CD14-positive monocyte (primary cell): ENCODE measurements around the gene TANC2. TPM values are rescaled to one million over a fixed set of nuclear protein-coding genes. Genes with fewer than 3 reads are reported as not detected.

Experiments
- DNase-seq, 3 donors: peaks; one replicate each; pipeline ENCODE4 v3.0.0-alpha.2; 2011 to 2022
- H2AFZ ChIP-seq: 2 replicates; pipeline ENCODE4 v1.6.0; 2012; ENCODE audit warnings: mild to moderate bottlenecking, low read depth, low read length, inconsistent platforms; ENCODE audit not compliant: insufficient read depth, poor library complexity, severe bottlenecking
- H3K27ac ChIP-seq, 2 donors: 1 replicate in 1 of 2; 2 replicates in 1 of 2; pipeline ENCODE4 v1.5.1; 2012 to 2013; ENCODE audit warnings: low read length in 2 of 2, control low read depth in 1 of 2, inconsistent platforms in 1 of 2, low read depth in 1 of 2, mild to moderate bottlenecking in 1 of 2
- H3K27me3 ChIP-seq, 2 donors: one replicate each; pipeline versions ENCODE4 v1.6.0 to v1.6.1; 2011 to 2013; ENCODE audit warnings: low read length in 2 of 2; ENCODE audit not compliant: control insufficient read depth in 2 of 2, insufficient read depth in 2 of 2
- H3K36me3 ChIP-seq, 2 donors: replicated peaks in 1 of 2; 1 replicate in 1 of 2; 2 replicates in 1 of 2; pipeline versions ENCODE4 v1.5.1 to v1.6.1; 2012 to 2013; ENCODE audit warnings: low read length in 2 of 2, control low read depth in 1 of 2, inconsistent platforms in 1 of 2, mild to moderate bottlenecking in 1 of 2; ENCODE audit not compliant: insufficient read depth in 2 of 2, control insufficient read depth in 1 of 2
- H3K4me1 ChIP-seq, 2 donors: 1 replicate in 1 of 2; 2 replicates in 1 of 2; pipeline versions ENCODE4 v1.5.1 to v1.6.1; 2012 to 2013; ENCODE audit warnings: low read length in 2 of 2, control low read depth in 1 of 2, inconsistent platforms in 1 of 2, mild to moderate bottlenecking in 1 of 2, moderate library complexity in 1 of 2; ENCODE audit not compliant: insufficient read depth in 2 of 2, control insufficient read depth in 1 of 2
- H3K4me2 ChIP-seq: replicated peaks from 2 replicates; pipeline ENCODE3; 2012; ENCODE audit warnings: low read length, moderate library complexity, mild to moderate bottlenecking; ENCODE audit not compliant: poor library complexity, severe bottlenecking; ENCODE audit errors: extremely low read depth
- H3K4me3 ChIP-seq, 3 experiments: fragments of 200-600 bp in 1 of 3; sonication (generic) in 1 of 3; replicated peaks in 1 of 3; 1 replicate in 2 of 3; 2 replicates in 1 of 3; pipeline ENCODE4 v1.5.1; 2011 to 2013; ENCODE audit warnings: low read length in 3 of 3, mild to moderate bottlenecking in 3 of 3, control low read depth in 2 of 3, low read depth in 2 of 3, inconsistent platforms in 1 of 3, moderate library complexity in 1 of 3
- H3K79me2 ChIP-seq: 2 replicates; pipeline ENCODE4 v1.6.0; 2012; ENCODE audit warnings: mild to moderate bottlenecking, control low read depth, inconsistent platforms, low read length, moderate library complexity; ENCODE audit not compliant: insufficient read depth
- H3K9ac ChIP-seq: 2 replicates; pipeline ENCODE4 v1.6.0; 2017; ENCODE audit warnings: low read length, mild to moderate bottlenecking; ENCODE audit not compliant: insufficient read depth, poor library complexity, severe bottlenecking
- H3K9me3 ChIP-seq, 2 donors: replicated peaks in 1 of 2; 1 replicate in 1 of 2; 2 replicates in 1 of 2; pipeline versions ENCODE4 v1.5.1 to v1.6.1; 2012 to 2013; ENCODE audit warnings: low read length in 2 of 2, control low read depth in 1 of 2; ENCODE audit not compliant: control insufficient read depth in 1 of 2, insufficient read depth in 1 of 2
- H4K20me1 ChIP-seq: 2 replicates; pipeline ENCODE4 v1.6.0; 2012; ENCODE audit warnings: mild to moderate bottlenecking, low read length, control low read depth, moderate library complexity; ENCODE audit not compliant: insufficient read depth
- H3K27ac Mint-ChIP-seq, 7 donors: one replicate each; pipeline ENCODE4 v1.8.0; 2020; ENCODE audit warnings: mild to moderate bottlenecking in 7 of 7, mixed read lengths in 7 of 7, moderate library complexity in 6 of 7, inconsistent platforms in 2 of 7
- H3K27me3 Mint-ChIP-seq, 3 donors: one replicate each; pipeline ENCODE4 v1.8.0; 2021 to 2022; ENCODE audit warnings: low read depth in 3 of 3, mild to moderate bottlenecking in 3 of 3, mixed read lengths in 3 of 3, moderate library complexity in 3 of 3, inconsistent platforms in 1 of 3
- H3K36me3 Mint-ChIP-seq, 2 donors: one replicate each; pipeline ENCODE4 v1.8.0; 2020; ENCODE audit warnings: mixed read lengths in 2 of 2, inconsistent platforms in 1 of 2, mild to moderate bottlenecking in 1 of 2
- H3K4me1 Mint-ChIP-seq: one replicate; pipeline ENCODE4 v1.8.0; 2020; ENCODE audit warnings: mild to moderate bottlenecking, mixed read lengths
- H3K4me3 Mint-ChIP-seq, 2 donors: one replicate each; pipeline ENCODE4 v1.8.0; 2020; ENCODE audit warnings: mild to moderate bottlenecking in 2 of 2, mixed read lengths in 2 of 2, moderate library complexity in 1 of 2
- H3K9me3 Mint-ChIP-seq, 7 donors: one replicate each; pipeline ENCODE4 v1.8.0; 2020 to 2022; ENCODE audit warnings: mixed read lengths in 7 of 7, mild to moderate bottlenecking in 6 of 7, moderate library complexity in 6 of 7, inconsistent platforms in 2 of 7
- WGBS: methylation state at CpG from one replicate; pipeline ENCODE4 v1.1.5; 2013; ENCODE audit warnings: missing lambda C conversion rate; ENCODE audit not compliant: insufficient coverage; 5-methylcytosine and 5-hydroxymethylcytosine counted together
- intact Hi-C, 2 donors: fragments of 100-400 bp; cut with micrococcal nuclease; formaldehyde crosslinking; loops; one replicate each; pipeline versions ENCODE4 v1.15.0 to v1.15.1; 2023
- polyA plus RNA-seq, 3 donors: library from polyadenylated mRNA; depleted of rRNA in 1 of 3; unstranded in 2 of 3; stranded (reverse) in 1 of 3; fragments of 300-500 nt in 2 of 3; fragments of >200 nt in 1 of 3; fragmentation: Illumina TruSeq in 2 of 3; gene quantifications; 1 replicate in 2 of 3; 2 replicates in 1 of 3; pipeline ENCODE4 v1.2.3, GENCODE V29; 2012 to 2021
- TF ChIP-seq, protein P1 (sequence below): fragments of 200-600 bp; IDR thresholded peaks from one replicate; pipeline ENCODE4 v1.8.0; 2022; ENCODE audit warnings: antibody characterized with exemption, mild to moderate bottlenecking

Gene TANC2
- polyA plus RNA-seq, 3 donors, result 0.27 to 6.5 (median 0.34) TPM

DNA sequence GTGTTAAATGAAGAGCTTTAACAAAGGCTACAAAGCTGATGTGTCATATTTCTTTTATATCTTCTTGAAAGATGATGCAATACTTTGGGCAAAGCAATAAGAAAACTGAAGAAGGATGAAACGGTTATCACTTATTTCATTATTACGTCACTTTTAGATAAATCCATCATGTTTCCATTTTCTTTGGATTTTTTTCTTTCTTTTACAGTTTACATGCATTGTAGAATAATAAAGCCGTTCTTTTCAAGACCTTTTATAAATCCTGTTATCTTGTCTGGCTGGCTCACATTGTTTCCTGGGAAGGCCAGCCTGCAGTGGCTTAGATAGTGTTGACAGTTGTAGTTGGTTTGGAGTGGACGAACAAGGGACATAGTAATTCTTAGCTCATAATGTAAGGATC lies 28.9 kb downstream of the TANC2 start:
- intact Hi-C loops, result no loop called here
- TF ChIP-seq, protein P1, sequence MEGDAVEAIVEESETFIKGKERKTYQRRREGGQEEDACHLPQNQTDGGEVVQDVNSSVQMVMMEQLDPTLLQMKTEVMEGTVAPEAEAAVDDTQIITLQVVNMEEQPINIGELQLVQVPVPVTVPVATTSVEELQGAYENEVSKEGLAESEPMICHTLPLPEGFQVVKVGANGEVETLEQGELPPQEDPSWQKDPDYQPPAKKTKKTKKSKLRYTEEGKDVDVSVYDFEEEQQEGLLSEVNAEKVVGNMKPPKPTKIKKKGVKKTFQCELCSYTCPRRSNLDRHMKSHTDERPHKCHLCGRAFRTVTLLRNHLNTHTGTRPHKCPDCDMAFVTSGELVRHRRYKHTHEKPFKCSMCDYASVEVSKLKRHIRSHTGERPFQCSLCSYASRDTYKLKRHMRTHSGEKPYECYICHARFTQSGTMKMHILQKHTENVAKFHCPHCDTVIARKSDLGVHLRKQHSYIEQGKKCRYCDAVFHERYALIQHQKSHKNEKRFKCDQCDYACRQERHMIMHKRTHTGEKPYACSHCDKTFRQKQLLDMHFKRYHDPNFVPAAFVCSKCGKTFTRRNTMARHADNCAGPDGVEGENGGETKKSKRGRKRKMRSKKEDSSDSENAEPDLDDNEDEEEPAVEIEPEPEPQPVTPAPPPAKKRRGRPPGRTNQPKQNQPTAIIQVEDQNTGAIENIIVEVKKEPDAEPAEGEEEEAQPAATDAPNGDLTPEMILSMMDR, result no peak
- no peaks in the 10 kb centered on the region for H3K36me3 Mint-ChIP-seq
- Histone ChIP-seq H3K9ac (no peak overlapping the region), H3K9me3 (no peaks in the 10 kb centered on the region), H3K36me3 (no peaks in the 10 kb centered on the region), H3K27ac (peak overlapping the region; percentile 40 to 71), H3K4me1 (peaks cover 17 to 25% of the 10 kb centered on the region in 2 donors), H3K4me3 (peak overlapping the region in 1 of 3 experiments; percentile 65), H3K79me2 (no peaks in the 10 kb centered on the region), H3K27me3 (no peaks in the 10 kb centered on the region), H2AFZ (no peak overlapping the region), H4K20me1 (no peaks in the 10 kb centered on the region), H3K4me2 (peak overlapping the region; percentile 70)
- peaks cover 35% of the 10 kb centered on the region for H3K4me1 Mint-ChIP-seq
- peak in 1 of 3 donors; percentile 7 for DNase-seq
- no peaks in the 10 kb centered on the region for H3K9me3 Mint-ChIP-seq
- H3K4me3 Mint-ChIP-seq, result no peak overlapping the region
- H3K27me3 Mint-ChIP-seq, result no peaks in the 10 kb centered on the region
- WGBS, result 0% methylated on average over 1 of the region's 4 CpGs
- H3K27ac Mint-ChIP-seq, result peak overlapping the region; percentile 74 to 90 (median 88)

DNA sequence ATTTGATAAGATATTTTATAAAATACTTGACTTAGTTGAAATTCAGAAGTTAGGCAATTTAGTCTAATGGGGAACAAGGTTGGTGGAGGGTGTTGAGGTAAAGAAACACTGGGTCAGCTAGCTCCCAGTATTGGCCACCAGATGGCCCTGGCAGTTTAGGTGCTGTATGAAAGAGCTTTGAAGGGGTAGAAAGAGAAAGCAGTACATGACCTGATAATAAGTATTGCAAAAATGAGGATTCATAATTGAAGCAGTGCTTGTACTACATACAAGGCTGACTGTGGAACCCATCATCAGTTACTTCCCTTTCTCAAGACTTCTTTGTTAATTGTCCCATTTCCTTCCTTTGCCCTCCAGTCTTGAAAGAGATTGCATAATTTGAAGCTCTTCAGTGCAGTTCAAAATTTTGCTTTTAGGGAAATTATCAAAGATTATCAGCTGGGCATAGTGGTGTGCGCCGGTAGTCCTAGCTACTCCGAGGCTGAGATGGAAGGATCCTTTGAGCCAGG lies 29.4 kb downstream of the TANC2 start:
- Histone ChIP-seq H3K9ac (no peak overlapping the region), H4K20me1 (no peaks in the 10 kb centered on the region), H3K4me1 (peaks cover 17 to 25% of the 10 kb centered on the region in 2 donors), H3K27me3 (no peaks in the 10 kb centered on the region), H3K4me2 (peak overlapping the region; percentile 70), H2AFZ (no peak overlapping the region), H3K27ac (peak overlapping the region; percentile 40 to 71), H3K9me3 (no peaks in the 10 kb centered on the region), H3K79me2 (no peaks in the 10 kb centered on the region), H3K36me3 (no peaks in the 10 kb centered on the region), H3K4me3 (peak overlapping the region in 2 of 3 experiments; percentile 16 to 65)
- DNase-seq, result peak; percentile 79 to 88 (median 88)
- TF ChIP-seq, protein P1, result peak; percentile 52
- Mint-ChIP-seq H3K9me3 (no peaks in the 10 kb centered on the region), H3K4me3 (peak overlapping the region; percentile 34 to 73), H3K27ac (peak overlapping the region; percentile 74 to 90 (median 89)), H3K36me3 (no peaks in the 10 kb centered on the region), H3K27me3 (no peaks in the 10 kb centered on the region), H3K4me1 (peaks cover 35% of the 10 kb centered on the region)
- intact Hi-C loops, result no loop called here
- WGBS, result 0% methylated on average over 3 of the region's 3 CpGs
